GM18502 (cell line): Measurements from ENCODE around the gene KCNB1.
"Not testable (repeated sequence)": the region's sequence is repeated elsewhere in the genome, so short reads cannot be mapped to it uniquely, and the experiment has no call there.

Experiments
- ATAC-seq: cut with Tn5 transposase; IDR thresholded peaks from one replicate; pipeline ENCODE4 v1.9.1; 2021; ENCODE audit warnings: mild to moderate bottlenecking; ENCODE audit not compliant: unreplicated experiment, poor library complexity

KCNB1 gene

DNA sequence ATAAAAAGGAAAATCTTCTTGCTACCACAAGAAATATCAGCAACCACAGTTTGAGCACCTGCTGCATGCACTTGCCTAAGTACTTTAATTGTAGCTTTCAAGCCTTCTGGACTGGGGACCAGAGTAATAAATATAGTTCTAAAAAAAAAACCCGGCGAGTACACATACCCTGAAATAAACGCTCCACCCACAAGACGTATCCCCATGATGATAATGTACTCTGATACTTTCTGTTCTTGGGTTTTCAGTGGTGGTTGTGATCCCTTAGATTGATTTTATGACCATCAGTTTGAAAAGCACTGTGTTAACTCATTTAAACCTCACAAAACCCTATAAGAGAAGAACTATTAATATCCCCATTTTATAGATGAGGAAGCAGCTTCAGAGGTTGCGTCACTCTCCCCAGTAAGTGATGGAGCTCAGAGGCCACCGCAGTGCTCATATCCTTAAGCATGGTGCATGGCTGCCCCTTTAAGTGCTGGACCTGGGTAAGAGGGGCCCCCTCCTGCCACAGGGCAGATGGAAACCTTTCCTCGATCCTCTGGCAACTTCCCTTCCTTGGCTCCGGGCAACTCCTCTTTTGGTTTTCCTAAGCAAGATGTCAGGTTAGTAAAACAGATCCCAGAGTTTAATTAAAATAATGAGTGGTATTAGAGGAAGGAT, 67.3 kb downstream of the KCNB1 start:
- no peak for ATAC-seq

DNA sequence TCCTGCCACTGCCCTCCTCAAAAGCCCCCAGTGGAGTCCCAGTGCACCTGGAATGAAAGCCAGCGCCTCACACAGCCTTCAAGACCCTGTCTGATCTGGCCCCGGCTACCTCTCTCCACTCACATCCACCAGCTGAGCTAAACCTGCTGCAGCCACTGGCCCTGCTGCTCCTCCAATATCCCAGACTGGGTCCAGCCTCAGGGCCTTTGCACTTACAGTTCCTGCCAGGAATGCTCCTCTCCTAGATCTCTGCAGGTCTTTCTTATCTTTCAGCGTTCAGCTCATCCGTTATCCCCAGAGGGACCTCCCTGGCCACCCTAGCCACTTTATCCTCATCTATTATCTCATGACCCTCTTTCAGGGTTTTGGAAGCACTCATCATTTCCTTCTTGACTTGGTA, 68.8 kb downstream of the KCNB1 start:
- no peak for ATAC-seq

DNA sequence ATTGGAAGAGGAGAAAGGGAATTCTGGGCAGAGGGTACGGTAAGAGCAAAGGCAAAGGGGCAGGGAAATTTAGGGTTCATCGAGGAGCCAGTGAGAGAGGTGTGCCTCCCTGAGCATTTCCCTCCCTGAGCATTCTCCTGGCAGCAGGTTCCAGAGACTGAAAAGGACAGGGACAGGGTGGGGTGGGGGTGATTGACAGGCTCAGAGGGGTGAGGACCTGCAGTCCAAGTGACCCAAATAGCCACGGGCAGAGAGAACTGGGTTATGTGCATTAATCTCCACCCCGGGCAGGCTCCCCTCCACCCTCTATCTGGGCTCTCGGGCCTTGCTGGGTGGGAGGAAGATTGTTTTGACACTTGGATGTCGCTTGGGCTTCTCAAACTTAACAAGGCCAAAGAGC, 69.5 kb downstream of the KCNB1 start:
- no peak for ATAC-seq

DNA sequence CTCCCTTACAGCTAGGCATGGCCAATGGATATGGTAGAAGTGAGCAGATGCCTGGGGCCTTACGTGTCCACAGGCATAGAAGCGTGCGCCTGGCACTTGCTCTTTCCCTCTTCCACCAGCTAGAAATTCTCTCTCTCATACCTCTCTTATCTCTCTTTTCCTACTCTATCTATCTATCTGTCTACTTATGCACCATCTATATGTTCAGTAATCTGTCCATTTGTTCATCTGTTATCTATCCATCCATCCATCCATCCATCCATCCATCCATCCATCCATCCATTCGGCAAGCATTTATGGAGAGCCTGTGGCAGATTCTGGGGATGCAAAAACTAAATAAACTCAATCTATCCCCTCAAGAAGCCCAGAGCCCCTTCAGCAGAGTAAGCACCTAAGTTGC, 70.2 kb downstream of the KCNB1 start:
- ATAC-seq = no peak

DNA sequence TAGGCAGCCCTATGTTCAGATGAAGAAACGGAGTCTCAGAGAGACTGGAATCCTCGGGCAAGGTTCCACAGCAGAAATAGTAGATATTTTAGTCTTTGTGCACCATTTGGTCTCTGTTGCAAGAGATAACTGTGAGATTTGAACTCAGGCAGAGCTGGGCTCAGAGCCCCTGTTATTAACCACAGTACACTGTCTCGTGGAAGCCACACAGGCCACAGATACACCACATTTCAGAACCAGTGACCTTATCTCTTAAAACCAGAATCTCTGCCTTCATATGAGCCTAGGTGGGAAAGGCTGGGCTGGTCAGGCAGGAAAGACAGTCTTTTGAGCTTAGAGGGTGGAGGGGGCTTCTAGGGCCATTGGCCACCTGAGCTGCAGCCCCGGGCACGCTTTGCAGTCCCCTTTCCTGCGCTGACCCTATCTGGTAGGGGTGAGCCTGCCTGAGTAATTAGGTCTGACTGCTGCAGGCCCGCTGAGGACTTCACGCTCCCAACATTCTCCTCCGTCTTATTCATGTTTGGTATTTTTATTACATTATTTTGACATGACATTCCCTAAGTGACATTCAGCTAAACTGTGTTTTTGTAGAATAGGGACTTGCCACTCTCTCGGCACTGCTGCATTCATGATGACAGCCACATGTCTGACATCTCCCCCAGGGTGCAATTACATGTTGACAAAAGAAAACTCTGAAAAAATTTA, 71.1 kb downstream of the KCNB1 start:
- no peak for ATAC-seq

DNA sequence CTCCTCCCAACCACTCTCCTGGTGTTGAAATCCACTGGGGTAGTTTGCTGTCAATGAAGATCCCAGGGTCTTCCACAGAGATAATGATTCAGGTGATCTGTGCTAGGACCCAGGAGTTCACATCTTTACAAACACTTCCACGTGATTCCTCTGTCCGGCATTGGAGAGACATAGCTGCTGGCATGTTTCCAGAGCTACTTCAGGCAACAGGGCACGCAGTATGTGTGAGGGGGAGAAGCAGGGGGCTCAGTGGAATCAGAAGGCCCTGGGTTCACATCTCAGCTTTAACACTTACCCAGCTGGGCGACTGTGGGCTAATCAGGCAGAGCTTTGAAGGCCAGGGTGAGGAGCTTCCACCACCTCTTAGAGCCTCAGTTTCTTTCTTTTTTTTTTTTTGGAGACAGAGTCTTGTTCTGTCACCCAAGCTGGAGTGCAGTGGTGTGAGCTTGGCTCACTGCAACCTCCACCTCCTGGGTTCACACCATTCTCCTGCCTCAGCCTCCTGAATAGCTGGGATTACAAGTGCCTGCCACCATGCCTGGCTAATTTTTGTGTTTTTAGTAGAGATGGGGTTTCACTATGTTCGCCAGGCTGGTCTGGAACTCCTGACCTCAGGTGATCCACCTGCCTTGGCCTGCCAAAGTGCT, 72.4 kb downstream of the KCNB1 start:
- ATAC-seq = not testable (repeated sequence)

DNA sequence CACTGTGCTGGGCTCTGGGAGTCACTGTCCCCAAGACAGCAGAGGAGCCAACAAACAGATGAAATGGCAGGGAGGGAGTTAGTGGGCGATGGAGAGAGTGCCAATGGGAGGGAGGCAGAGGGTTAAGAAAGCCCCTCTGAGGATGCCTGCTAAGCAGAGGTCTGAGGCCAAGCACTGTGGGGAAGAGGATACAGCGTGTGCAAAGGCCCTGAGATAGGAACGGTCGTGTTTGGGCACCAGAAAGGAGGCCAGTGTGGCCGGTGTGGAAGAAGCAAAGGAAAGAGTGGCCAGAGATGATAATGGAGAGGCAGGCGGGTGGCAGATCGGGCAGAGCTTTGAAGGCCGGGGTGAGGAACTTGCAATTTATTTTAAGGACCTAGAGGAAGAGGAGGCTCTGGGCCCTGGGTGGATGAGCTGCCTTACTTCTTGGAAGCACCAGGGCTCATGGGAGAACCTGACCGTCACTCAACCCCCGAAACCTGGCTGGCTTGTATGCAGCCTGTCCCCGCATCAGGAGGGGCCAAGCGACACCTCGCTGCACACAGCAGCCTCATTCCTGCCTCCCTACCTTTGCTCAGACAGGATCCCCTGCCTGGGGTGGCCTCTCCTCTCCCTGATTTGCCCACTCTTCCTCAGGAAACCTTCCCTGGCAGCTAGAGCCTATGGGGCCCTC, 73.0 kb downstream of the KCNB1 start:
- ATAC-seq = no peak

DNA sequence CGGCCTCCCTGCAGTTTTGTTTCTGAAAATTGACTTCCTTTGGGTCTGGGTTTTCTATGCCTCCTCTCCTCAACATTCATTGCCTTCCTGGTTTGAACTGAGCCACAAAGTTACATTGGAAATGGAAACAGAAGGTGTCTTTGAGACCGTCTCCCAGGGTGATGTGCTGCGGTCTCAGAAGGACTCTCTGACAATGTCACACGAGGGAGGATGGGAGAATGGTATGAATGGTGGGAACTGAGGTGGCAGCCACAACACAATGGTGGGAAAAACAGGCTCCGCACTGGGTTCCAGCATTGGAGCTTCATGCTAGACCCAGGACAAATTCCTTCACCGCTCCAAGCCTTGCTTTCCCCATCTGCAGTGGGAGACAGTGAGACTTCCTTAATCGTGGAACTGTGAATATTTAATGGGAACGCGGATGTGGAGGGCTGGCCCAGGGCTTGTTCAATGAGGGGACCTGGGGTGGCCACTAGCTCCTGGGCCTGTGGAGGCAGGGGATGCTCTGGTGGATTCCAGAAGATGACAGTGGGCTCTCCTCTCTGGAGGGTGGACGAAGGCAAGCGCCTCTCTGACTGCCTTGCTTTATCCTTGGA, 73.9 kb downstream of the KCNB1 start:
- no peak for ATAC-seq

DNA sequence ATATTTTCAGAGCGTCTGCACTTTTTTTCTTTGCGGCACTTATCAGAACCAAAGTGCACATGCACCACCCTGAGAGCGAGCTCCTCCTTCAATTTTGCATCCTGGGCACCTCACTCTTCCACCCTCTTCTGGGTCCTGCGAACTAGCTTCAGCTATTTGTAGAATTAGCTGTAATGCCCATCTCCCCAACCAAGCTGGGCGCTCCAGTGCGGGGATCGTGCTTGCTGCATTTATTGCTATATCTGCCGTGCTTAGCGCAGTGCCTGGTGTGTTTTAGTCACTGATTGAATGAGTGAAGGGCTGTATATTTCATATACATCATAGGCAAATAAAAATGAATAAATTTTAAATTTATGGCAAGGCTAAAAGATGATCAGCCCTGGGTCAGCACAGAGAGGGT, 75.8 kb downstream of the KCNB1 start:
- no peak for ATAC-seq

DNA sequence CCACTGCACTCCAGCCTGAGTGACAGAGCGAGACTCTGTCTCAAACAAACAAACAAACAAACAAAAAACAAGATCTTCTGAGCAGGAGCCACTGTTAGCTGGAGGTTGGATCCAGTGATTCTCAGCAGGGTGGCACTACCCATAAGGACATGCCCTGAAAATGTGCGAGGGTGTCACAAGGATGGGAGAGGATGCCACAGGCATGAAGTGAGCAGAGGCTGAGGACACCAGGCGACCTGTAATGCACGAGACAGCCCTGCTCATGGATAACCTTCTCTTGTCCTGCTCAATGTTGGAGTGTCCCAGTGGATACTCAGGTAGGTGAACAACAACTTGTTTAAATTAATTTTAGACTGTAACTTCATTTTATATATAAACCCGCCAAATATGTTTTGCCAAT, 76.8 kb downstream of the KCNB1 start:
- ATAC-seq = no peak

DNA sequence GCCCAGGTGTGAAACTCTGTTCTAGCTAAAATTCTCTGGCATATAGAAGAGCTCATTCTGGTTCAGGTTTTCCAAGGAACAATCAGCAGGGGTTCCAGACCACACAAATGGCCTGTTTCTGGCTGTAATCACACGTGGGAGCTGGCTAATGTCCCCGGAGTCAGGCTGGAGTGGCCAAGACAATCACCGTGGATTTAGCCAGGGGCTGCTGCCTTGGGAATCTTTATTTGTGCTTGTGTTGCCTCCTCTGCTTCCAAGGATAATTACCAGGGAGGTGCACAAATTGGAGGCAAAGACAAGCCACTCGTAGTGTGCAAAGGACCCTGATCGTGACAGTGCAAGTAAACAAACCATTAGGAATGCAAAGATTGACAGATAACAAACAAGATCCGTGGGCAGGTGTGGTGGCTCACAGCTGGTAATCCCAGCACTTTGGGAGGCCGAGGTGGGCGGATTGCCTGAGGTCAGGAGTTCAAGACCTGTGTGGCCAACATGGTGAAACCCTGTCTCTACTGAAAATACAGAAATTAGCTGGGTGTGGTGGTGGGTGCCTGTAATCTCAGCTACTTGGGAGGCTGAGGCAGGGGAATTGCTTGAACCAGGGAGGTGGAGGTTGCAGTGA, 77.3 kb downstream of the KCNB1 start:
- no peak for ATAC-seq

DNA sequence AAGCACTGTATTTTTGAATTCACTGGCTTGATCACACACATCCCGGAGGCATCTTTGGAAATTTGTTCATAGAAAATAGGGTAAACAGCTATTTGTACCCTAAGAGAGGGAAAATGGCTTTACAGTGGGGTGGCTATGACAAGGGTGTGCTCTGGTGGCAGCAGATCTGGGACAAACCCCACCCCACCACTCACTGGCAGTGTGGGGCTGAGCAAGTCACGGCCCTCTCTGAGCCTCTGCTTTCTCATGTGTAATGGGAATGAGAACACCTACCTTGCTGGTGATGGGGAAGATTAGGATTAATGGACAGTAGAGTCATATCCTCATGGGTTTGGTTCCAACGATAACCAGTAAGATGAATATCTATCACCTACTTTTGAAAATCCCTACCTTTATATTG, 78.0 kb downstream of the KCNB1 start:
- no peak for ATAC-seq

DNA sequence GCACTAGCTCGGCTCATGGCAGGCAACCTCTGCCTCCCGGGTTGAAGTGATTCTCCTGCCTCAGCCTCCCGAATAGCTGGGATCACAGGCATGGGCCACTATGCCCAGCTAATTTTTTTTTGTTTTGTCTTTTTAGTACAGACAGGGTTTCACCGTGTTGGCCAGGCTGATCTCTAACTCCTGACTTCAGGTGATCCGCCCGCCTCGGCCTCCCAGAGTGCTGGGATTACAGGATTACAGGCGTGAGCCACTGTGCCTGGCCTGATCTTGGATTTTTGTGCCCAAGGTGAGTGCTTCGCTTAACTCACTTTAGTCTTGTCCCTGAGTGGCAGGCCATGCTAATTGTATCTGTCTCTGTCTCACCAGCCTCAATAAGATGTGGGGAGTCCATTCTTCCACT, 78.6 kb downstream of the KCNB1 start:
- no peak for ATAC-seq

DNA sequence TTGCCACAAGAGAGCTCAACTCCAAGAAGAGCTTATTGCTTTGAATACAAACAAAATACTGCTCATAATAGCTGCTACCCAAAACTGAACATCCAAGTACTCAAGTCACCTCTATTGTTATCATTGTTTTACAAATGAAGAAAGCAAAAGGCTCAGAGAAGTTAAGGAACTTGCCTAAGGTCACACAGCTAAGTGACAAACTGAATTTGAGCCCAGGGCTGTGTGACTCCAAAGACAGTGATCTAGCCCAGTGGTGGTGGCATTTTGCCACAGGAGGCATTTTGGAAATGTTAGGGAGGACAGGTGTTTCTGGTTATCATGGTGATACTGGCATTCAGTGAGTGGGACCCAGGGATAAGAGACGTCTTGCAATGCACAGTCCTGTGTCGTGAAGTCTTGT, 79.5 kb downstream of the KCNB1 start:
- ATAC-seq = no peak

DNA sequence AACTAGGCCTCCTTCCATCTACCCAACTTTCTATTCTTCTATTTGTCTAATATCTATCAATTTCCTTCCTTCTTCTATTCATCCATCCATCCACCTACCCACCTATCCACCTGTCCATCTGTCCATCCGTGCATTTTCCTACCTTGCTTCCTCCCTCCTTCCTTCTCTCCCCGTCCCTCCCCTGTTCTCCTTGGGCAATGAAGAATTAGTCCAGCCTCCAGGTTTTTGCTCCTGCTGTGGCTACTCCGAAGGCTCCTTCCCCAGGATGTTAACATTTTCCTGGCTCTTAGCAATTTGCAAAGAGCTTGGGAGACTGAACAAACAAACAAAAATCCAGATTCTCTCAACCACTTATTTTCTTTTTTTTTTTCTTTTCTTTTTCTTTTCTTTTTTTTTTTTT, 81.6 kb downstream of the KCNB1 start:
- ATAC-seq = no peak

DNA sequence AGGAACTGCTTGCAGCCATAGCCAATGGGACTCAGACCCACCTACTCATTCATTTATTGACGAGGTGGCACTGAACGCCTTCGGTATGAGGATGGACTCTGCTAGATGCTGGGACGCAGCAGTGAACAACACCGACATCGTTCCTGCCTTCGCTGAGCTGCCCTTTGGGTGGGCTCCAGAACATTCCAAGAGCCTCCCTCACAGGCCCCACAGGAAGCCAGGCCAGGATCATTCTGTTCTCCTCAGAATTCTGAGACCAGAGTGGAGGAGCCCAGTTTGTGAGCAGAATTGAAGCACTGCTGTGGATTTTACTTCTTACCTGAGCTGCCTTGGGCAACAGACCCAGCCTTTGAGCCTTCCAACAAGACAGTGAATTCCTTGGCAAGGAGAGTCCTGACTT, 82.1 kb downstream of the KCNB1 start:
- no peak for ATAC-seq

DNA sequence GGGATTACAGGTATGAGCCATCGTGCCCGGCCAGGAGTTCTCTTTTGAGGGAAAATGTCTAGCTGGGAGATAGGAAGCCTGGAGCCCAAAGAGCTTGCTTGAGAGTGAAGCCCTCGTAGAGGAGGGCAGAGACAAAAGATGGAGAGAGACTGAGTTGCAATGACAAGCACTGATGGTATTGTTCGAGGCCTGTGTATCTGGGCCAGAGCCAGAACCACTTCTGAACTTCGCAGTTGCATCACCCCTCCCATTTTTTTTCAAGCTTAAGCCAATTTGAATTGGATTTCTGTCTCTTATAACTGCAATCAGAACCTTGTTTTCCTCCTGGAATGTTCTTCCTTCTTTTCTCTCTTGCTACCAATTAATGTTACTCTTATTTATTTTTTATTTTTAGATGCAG, 83.1 kb downstream of the KCNB1 start:
- no peak for ATAC-seq

DNA sequence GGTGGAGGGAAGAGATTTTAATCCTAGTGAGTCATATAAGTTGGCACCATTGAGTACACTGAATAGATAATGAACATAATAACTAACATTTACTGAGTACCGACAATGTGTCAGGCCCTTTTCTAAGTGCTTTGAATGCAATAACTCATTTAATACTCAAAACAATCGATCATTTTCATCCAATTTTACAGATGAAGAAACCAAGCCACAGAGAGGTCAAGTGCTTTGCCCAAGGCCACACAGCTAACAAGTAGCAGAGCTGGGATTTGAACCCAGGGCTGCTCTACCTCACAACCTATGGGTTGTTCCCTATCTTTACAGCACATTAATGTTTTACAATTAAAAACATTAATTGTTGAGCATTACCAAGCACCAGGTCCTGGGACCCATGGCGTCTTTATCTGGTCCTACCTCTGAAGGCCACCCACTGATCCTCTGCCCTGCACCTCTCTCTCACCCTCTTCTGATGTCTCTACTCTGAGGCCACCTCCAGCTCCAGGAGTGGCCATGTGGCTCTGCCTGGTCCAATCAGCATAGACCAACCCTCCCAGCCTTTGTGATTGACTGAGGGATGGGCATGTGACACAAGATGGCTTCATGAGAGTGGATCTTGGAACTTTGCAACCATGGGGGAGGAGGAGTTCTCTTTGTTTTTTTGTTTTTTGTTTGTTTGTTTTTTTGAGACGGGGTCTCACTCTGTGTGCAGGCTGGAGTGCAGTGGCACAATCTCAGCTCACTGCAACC, 83.9 kb downstream of the KCNB1 start:
- ATAC-seq = no peak

DNA sequence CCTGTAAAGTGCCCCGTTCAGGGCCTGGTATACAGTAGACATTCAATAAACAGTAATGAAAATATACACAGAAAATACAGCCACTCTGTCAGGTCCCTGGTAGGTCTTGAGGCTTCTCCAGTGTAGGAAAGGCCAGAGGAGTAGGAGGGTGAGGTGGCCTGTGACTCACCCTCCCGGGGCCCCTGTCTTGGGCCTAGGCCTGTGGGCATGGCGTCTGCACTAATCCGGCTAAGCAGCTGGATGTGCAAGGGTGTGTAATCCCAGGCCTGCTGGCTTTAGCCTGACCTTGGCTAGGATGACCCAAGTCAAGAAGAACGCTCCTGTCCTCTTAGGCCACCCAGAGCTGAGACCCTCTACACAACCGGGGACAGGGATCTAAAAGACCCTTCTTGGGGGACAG, 84.9 kb downstream of the KCNB1 start:
- ATAC-seq = no peak

DNA sequence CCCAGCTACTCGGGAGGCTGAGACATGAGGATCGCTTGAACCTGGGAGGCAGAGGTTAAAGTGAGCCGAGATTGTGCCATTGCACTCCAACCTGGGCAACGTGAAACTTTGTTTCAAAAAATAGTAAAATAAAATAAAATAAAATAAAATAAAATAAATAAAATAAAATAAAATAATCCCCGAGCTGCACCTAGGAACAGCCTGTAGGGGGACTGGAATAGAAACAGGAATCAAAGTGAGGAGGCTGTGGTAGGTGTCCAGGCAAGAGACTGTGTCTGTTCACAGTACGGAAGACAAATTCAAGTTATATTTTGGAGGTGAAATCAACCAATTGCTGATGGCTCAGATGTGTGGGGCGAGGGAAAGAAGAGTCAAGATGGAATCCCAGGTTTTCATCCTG, 86.2 kb downstream of the KCNB1 start:
- no peak for ATAC-seq
